Measurements from ENCODE around the gene STXBP6.

The STXBP6 gene

GRCh38 chr14:24971255-24971654 is 78.7 kb downstream of the STXBP6 start:
- TF ChIP-seq, protein P1, sequence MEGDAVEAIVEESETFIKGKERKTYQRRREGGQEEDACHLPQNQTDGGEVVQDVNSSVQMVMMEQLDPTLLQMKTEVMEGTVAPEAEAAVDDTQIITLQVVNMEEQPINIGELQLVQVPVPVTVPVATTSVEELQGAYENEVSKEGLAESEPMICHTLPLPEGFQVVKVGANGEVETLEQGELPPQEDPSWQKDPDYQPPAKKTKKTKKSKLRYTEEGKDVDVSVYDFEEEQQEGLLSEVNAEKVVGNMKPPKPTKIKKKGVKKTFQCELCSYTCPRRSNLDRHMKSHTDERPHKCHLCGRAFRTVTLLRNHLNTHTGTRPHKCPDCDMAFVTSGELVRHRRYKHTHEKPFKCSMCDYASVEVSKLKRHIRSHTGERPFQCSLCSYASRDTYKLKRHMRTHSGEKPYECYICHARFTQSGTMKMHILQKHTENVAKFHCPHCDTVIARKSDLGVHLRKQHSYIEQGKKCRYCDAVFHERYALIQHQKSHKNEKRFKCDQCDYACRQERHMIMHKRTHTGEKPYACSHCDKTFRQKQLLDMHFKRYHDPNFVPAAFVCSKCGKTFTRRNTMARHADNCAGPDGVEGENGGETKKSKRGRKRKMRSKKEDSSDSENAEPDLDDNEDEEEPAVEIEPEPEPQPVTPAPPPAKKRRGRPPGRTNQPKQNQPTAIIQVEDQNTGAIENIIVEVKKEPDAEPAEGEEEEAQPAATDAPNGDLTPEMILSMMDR (IDR thresholded peaks at IDR 0.05) = no peak

DNA sequence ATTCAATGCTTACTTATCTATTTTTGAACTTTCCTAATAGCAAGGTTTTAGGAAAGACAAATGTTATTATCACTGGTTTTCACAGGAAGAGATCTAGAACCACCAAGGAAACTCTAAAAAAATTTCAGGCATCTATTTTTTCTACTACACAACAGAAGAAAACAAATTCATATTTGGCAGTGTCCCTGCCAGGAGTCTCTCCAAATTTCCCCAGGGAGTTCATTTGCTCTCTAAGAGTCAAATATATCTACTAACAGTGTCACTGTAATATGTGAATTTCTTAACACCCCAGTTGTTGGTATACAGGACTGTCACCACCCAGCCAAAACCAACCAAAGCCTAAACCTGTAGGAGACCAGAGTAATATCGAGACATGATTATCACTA is 83.4 kb downstream of the STXBP6 start:
- TF ChIP-seq, protein P1 (IDR thresholded peaks at IDR 0.05) = no peak

DNA sequence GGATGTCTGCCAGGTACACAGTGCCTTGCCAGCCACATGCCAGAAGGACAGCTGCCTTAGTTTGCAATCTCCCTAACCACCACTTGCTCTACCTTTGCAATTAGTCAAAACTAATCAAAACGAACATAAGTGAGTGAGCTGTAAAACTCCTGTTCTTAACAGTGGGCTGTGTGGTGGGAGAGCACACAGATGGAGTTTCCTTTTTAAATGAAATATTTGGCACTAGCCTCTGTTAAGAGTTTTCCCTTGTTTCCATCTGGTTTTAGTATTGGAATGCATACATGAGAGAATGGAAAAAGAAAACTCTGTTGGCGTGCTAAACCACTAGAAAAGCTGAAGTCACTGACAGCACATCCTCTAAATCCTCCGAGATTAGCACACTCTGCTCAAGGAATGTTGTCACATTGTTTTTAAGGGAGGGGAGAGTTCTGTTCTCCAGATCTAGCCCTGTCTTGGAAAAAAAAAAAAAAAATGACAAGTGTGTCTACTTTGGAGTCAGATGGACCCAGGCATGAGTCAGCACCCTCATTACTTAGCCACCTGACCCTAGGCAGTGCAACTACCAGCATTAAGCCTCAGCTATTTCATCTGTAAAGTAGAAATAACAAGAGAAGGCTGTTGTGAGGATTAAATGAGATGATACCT is 83.9 kb downstream of the STXBP6 start:
- TF ChIP-seq, protein P1 (IDR thresholded peaks at IDR 0.05) = no peak

- TF ChIP-seq, protein P1 (IDR thresholded peaks at IDR 0.05) = no peak
These were observed 84.4 kb downstream of the STXBP6 start for GRCh38 chr14:24965578-24965933.

GRCh38 chr14:24964591-24964990 is 85.4 kb downstream of the STXBP6 start:
- TF ChIP-seq, protein P1 (IDR thresholded peaks at IDR 0.05) = no peak

DNA sequence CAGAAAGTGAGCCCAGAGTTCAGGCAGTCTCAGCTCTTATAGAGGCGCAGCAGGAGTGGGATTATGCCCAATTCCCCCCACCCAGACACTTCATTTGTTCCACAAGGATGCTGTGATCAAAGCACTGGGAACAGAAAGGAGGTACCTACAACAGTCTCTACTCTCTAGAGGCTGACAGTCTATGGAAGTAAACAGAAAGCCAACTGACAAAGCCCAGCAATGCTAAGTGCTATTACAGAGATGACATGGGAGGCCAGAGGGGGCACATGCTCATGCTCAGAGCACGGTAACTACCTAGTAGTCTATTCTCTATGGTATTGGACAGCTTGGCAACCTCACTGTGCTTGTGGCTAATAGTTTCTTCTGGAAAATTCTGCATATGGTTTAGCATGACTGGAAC is 85.9 kb downstream of the STXBP6 start:
- TF ChIP-seq, protein P1 (IDR thresholded peaks at IDR 0.05) = no peak

- TF ChIP-seq, protein P1 (IDR thresholded peaks at IDR 0.05) = no peak
These were observed 89.1 kb downstream of the STXBP6 start for GRCh38 chr14:24960816-24961215.

- TF ChIP-seq, protein P1 (IDR thresholded peaks at IDR 0.05) = no peak
These were observed 90.1 kb downstream of the STXBP6 start for GRCh38 chr14:24959791-24960331.

Measured in LNCAP (cell line).